Tibial nerve (tissue), 3 donors: Measurements from ENCODE around the gene GRIN2C.

Experiments
- POLR2A ChIP-seq, 2 donors: fragments of 450-650 bp; IDR thresholded peaks; one replicate each; pipeline ENCODE4 v1.6.1; 2017; ENCODE audit warnings: antibody characterized with exemption in 2 of 2, mild to moderate bottlenecking in 2 of 2, moderate library complexity in 2 of 2
- TF ChIP-seq, protein P1 (sequence below), 5 experiments: fragments of 200-600 bp in 3 of 5; fragments of 450-650 bp in 2 of 5; sonication (generic) in 3 of 5; IDR thresholded peaks; one replicate each; pipeline ENCODE4 v1.5.1; 2016 to 2019; ENCODE audit warnings: antibody characterized with exemption in 5 of 5, mild to moderate bottlenecking in 3 of 5, moderate library complexity in 2 of 5

DNA sequence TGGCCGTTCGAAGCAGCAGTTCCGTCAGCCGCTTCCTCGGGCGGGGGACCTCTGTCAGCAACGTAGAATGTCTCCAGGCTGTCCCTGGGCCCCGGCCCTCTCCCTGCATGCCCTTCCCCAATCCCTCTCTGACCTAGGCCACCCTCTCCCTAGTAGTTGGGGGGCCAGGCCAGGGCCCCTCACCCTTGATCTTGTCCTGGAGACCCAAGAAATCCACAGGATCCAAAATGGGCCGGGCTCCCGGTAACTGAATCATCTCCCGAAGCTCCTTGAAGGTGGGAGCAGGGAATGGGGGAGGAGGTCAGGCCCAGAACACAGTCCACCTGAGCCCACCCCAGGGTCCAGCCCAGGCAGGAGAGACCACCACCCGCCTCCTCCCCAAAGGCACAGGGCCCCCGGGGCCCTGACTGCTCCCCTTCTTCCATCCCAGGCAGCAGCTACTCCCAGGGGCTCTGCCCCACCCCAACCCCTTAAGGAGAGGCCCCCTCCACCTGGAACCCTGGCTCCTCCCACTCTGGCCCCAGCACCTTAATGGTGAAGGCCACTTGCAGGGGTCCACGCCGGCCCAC is 4.7 kb upstream of the GRIN2C start:
- TF ChIP-seq, protein P1, sequence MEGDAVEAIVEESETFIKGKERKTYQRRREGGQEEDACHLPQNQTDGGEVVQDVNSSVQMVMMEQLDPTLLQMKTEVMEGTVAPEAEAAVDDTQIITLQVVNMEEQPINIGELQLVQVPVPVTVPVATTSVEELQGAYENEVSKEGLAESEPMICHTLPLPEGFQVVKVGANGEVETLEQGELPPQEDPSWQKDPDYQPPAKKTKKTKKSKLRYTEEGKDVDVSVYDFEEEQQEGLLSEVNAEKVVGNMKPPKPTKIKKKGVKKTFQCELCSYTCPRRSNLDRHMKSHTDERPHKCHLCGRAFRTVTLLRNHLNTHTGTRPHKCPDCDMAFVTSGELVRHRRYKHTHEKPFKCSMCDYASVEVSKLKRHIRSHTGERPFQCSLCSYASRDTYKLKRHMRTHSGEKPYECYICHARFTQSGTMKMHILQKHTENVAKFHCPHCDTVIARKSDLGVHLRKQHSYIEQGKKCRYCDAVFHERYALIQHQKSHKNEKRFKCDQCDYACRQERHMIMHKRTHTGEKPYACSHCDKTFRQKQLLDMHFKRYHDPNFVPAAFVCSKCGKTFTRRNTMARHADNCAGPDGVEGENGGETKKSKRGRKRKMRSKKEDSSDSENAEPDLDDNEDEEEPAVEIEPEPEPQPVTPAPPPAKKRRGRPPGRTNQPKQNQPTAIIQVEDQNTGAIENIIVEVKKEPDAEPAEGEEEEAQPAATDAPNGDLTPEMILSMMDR (IDR thresholded peaks at IDR 0.05), result no peak
- TF ChIP-seq POLR2A (IDR thresholded peaks at IDR 0.05), result no peak
